HFF-Myc (cell line): ENCODE results near the gene RHOA.

Experiments used
- DNase-seq: peaks from one replicate; pipeline ENCODE4 v3.0.0-alpha.2; 2011; ENCODE audit warnings: low read depth; ENCODE audit errors: extremely low read depth
- H3K4me3 ChIP-seq: replicated peaks from 2 replicates; pipeline ENCODE4 v1.5.1; 2011; ENCODE audit warnings: low read depth, mild to moderate bottlenecking, control low read depth, low read length
- CTCF ChIP-seq: IDR thresholded peaks from 2 replicates; pipeline ENCODE4 v1.5.1; 2012; ENCODE audit warnings: mild to moderate bottlenecking, low read depth, low read length, control low read depth; ENCODE audit errors: missing control alignments

Gene RHOA

DNA sequence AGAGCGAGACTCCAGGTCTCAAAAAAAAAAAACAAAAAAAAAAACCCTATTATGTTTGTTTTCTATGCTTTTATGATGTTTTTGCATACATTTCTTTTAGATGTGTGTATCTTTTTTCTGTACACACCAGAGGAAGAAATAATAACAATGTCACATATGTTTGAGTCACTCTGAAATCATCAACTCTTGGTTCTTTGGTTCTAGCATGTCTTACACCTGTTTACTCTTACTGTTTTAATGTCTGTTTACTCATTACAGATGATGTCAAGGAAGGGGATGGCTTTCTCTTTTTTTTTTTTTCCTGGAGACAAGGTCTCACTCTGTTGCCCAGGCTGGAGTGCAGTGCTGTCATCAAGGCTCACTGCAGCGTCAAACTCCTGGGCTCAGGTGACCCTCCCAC lies 24.1 kb downstream of the RHOA start:
- no peak for DNase-seq
- TF ChIP-seq CTCF = no peak
- H3K4me3 ChIP-seq = no peak overlapping the region

GRCh38 chr3:49386056-49386756 lies 25.6 kb downstream of the RHOA start:
- H3K4me3 ChIP-seq = no peak overlapping the region
- DNase-seq = no peak
- no peak for TF ChIP-seq CTCF

DNA sequence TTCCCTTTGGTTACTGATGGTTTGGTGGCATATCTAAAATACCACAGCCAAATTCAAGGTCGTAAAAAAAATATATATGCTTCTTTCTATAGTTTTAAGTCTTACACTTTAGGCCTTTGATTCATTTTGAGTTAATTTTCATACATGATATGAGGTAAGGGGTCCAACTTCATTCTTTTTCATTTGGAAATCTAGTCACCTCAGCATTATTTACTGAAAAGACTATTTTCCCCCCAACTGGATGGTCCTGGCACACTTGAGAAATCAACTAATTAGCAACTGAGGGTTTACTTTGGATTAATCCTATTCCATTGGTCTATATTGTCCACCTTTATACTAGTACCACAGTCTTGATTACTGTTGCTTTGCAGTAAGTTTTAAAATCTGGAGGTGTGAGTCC lies 26.2 kb downstream of the RHOA start:
- TF ChIP-seq CTCF = no peak
- DNase-seq = no peak
- no peak overlapping the region for H3K4me3 ChIP-seq

DNA sequence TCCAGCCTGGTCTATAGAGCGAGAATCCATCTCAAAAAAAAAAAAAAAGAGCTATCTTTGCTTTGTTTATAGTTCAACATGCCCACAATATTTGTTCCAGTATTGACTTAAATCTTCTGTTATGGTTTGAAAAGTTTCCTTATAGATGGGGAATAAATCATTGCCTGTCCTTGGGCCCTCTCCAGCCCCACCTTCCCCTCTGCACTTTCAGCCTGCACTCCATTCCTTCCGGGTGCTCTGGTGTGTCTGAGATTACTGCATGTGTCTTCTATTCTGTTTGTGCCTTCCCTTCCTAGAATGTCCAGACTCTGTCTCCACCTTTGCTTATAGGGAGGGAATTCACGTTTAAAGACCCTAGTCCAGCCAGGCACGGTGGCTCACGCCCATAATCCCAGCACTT lies 28.4 kb downstream of the RHOA start:
- no peak overlapping the region for H3K4me3 ChIP-seq
- no peak for DNase-seq
- TF ChIP-seq CTCF = no peak

- TF ChIP-seq CTCF = no peak
- H3K4me3 ChIP-seq = no peak overlapping the region
- no peak for DNase-seq
These were observed 33.4 kb downstream of the RHOA start for GRCh38 chr3:49378249-49378895.

DNA sequence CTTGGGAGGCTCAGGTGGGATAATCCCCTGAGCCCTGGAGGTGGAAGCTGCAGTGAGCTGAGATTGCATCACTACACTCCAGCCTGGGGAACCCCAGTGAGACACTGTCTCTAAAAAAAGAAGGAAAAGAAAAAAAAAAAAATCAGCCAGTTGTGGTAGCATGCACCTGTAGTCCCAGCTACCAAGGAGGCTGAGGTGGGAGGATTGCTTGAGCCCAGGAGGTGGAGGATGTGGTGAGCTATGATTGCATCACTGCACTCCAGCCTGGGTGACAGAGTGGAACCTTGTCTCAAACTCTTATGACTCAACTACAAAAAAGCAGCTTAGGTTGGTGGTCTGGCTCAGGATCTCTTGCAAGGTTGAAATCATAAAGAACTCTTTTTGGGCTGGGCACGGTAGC lies 34.3 kb downstream of the RHOA start:
- no peak for TF ChIP-seq CTCF
- no peak overlapping the region for H3K4me3 ChIP-seq
- no peak for DNase-seq
